ENCODE results near the gene DBP.

The DBP gene

GRCh38 chr19:48646722-48647216, 9.6 kb upstream of the DBP start:
- no peak for TF ChIP-seq CTCF (IDR thresholded peaks at IDR 0.05; ENCODE audit: borderline replicate concordance, control extremely low read depth, extremely low read depth, insufficient read depth, missing control alignments)
- DNase-seq (ENCODE audit: low spot score) = no peak
- in situ Hi-C loops (cut with MboI; ENCODE audit: low sequenced_read_pairs, unreplicated experiment) = no loop called here

- in situ Hi-C loops (cut with MboI; ENCODE audit: low sequenced_read_pairs, unreplicated experiment) = no loop called here
- peak; percentile 94 for DNase-seq (ENCODE audit: low spot score)
- peak; percentile 93 for TF ChIP-seq CTCF (IDR thresholded peaks at IDR 0.05; ENCODE audit: borderline replicate concordance, control extremely low read depth, extremely low read depth, insufficient read depth, missing control alignments)
Measured at GRCh38 chr19:48646001-48646721, 9.0 kb upstream of the DBP start, which contains the start of gene CA11. TSS of gene CA11 (minus strand) at chr19:48646187. CDS start at chr19:48645632, 555 bp downstream.

- in situ Hi-C loops (cut with MboI; ENCODE audit: low sequenced_read_pairs, unreplicated experiment) = no loop called here
- TF ChIP-seq CTCF (IDR thresholded peaks at IDR 0.05; ENCODE audit: borderline replicate concordance, control extremely low read depth, extremely low read depth, insufficient read depth, missing control alignments) = no peak
- DNase-seq (ENCODE audit: low spot score) = no peak
Measured at GRCh38 chr19:48645620-48646000, 8.4 kb upstream of the DBP start.

GRCh38 chr19:48644839-48645619, 7.8 kb upstream of the DBP start:
- peak; percentile 82 for DNase-seq (ENCODE audit: low spot score)
- in situ Hi-C loops (cut with MboI; ENCODE audit: low sequenced_read_pairs, unreplicated experiment) = no loop called here

GRCh38 chr19:48644355-48644754, 7.2 kb upstream of the DBP start:
- in situ Hi-C loops (cut with MboI; ENCODE audit: low sequenced_read_pairs, unreplicated experiment) = no loop called here
- no peak for DNase-seq (ENCODE audit: low spot score)
- no peak for TF ChIP-seq CTCF (IDR thresholded peaks at IDR 0.05; ENCODE audit: borderline replicate concordance, control extremely low read depth, extremely low read depth, insufficient read depth, missing control alignments)

More at GRCh38 chr19:48644839-48645619, 7.8 kb upstream of the DBP start:
- TF ChIP-seq CTCF (IDR thresholded peaks at IDR 0.05; ENCODE audit: borderline replicate concordance, control extremely low read depth, extremely low read depth, insufficient read depth, missing control alignments) = no peak

GRCh38 chr19:48642862-48643261, 5.7 kb upstream of the DBP start:
- in situ Hi-C loops (cut with MboI; ENCODE audit: low sequenced_read_pairs, unreplicated experiment) = no loop called here
- no peak for DNase-seq (ENCODE audit: low spot score)
- TF ChIP-seq CTCF (IDR thresholded peaks at IDR 0.05; ENCODE audit: borderline replicate concordance, control extremely low read depth, extremely low read depth, insufficient read depth, missing control alignments) = no peak

All from GM13976 (cell line).